GM12892 (cell line): ENCODE measurements around the gene VDAC1.
A peak's percentile ranks its signal among the peaks of the same experiment; 100 is the strongest.
"Not testable (repeated sequence)": the region's sequence is repeated elsewhere in the genome, so short reads cannot be mapped to it uniquely, and the experiment has no call there.

Experiments used
- DNase-seq: peaks from one replicate; pipeline ENCODE4 v3.0.0; 2011; ENCODE audit not compliant: insufficient read length
- FAIRE-seq: peaks from 2 replicates; lab custom pipeline; 2011; peaks lifted over from hg19 to GRCh38; lab: Jason Lieb, UNC
- POLR2A ChIP-seq: IDR thresholded peaks from 2 replicates; pipeline ENCODE4 v1.6.1; 2011; ENCODE audit warnings: low read depth, low read length, control low read depth
- POLR2AphosphoS5 ChIP-seq: IDR thresholded peaks from 2 replicates; pipeline ENCODE4 v1.6.1; 2011; ENCODE audit warnings: low read depth, low read length, control low read depth
- TAF1 ChIP-seq: IDR thresholded peaks from 2 replicates; pipeline ENCODE4 v1.6.1; 2011; ENCODE audit warnings: low read depth, mild to moderate bottlenecking, control low read depth, low read length, borderline replicate concordance

VDAC1 gene

GRCh38 chr5:134038138-134038537, 33.4 kb upstream of the VDAC1 start:
- FAIRE-seq (no peak), DNase-seq (no peak)

GRCh38 chr5:134037160-134037559, 32.4 kb upstream of the VDAC1 start:
- TF ChIP-seq POLR2A (no peak), TAF1 (no peak), POLR2AphosphoS5 (no peak)
- FAIRE-seq (no peak), DNase-seq (no peak)

More at GRCh38 chr5:134038138-134038537, 33.4 kb upstream of the VDAC1 start:
- TF ChIP-seq POLR2AphosphoS5 = no peak
- TF ChIP-seq POLR2A = no peak
- no peak for TF ChIP-seq TAF1

GRCh38 chr5:134034326-134034725, 29.6 kb upstream of the VDAC1 start:
- no peak for TF ChIP-seq POLR2A
- TF ChIP-seq POLR2AphosphoS5 = no peak
- TF ChIP-seq TAF1 = no peak
- no peak for FAIRE-seq
- DNase-seq = no peak

DNA sequence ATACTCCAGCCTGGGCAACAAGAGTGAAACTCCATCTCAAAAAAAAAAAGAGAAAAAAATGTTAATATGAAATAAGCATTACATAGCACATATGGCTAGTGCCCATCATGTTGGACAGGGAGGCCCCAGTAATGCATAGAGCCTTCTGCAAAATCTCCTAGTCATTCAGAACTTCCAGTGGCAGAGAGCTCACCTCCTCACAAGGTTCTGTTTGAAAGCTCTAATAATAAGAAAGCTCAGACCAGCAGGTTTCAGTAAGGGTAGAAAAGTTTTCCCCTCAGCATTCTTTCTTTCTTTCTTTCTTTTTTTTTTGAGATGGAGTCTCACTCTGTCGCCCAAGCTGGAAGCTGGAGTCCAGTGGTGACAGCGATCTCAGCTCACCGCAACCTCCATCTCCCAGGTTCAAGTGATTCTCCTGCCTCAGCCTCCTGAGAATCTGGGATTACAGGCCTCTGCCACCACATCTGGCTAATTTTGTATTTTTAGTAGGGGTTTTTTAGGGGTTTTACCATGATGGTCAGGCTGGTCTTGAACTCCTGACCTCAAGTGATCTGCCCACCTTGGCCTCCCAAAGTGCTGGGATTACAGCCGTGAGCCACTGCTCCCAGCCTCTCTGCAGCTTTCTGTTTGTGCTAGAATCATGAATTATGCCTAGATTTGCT, 25.7 kb upstream of the VDAC1 start:
- not testable (repeated sequence) for FAIRE-seq, DNase-seq

DNA sequence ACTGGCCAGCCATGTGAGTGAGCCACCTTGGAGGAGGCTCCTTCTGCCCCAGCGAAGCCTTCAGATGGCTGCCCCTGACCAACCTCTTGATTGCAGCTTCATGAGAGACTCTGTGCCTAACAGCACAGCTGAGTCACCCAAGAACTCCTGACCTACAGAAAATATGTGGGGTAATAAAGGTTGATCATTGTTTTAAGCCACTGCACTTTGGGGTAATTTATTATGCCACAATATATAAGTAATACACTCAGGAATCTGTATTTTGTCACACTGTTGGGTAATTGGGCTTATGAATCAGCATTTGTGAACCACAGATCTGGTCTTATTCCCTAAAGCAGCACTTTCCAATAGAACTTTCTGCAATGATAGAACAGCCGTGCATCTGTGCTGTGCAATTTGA, 24.4 kb upstream of the VDAC1 start:
- no peak for FAIRE-seq
- TF ChIP-seq POLR2A (no peak), POLR2AphosphoS5 (no peak), TAF1 (no peak)
- no peak for DNase-seq

DNA sequence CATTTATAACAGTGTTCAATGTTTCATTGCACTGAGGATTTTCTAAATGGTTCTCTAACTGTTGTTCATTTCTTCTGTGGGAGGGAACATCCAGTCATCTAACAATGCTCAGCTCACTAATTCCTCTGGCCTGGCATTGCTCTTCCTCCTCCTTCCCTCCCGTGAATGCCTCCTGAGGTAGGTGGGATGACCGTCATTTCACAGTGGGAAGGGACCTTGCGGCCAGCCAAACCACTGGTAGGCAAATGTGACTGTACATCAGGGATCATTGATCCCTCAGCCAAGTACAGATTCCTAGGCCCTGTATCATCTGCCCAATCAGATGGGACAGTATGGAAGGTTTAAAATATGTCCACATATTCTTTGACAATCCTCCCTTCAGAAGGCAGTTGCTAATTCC, 23.7 kb upstream of the VDAC1 start:
- DNase-seq (no peak), FAIRE-seq (no peak)
- TF ChIP-seq POLR2AphosphoS5 = no peak
- no peak for TF ChIP-seq TAF1
- no peak for TF ChIP-seq POLR2A

- no peak for DNase-seq
- no peak for TF ChIP-seq POLR2A
- TF ChIP-seq TAF1 = no peak
- TF ChIP-seq POLR2AphosphoS5 = no peak
- FAIRE-seq = no peak
Observed at GRCh38 chr5:134027288-134027615, 22.5 kb upstream of the VDAC1 start.

GRCh38 chr5:134026521-134027287, 21.9 kb upstream of the VDAC1 start:
- DNase-seq = peak; percentile 63
- TF ChIP-seq POLR2A (no peak), TAF1 (no peak), POLR2AphosphoS5 (no peak)
- FAIRE-seq = peak; percentile 79

GRCh38 chr5:134025786-134026185, 21.0 kb upstream of the VDAC1 start:
- FAIRE-seq (no peak), DNase-seq (no peak)
- no peak for TF ChIP-seq POLR2AphosphoS5
- TF ChIP-seq POLR2A = no peak
- TF ChIP-seq TAF1 = no peak

GRCh38 chr5:134024811-134025210, 20.0 kb upstream of the VDAC1 start:
- TF ChIP-seq POLR2AphosphoS5 (no peak), POLR2A (no peak), TAF1 (no peak)
- FAIRE-seq (no peak), DNase-seq (no peak)

DNA sequence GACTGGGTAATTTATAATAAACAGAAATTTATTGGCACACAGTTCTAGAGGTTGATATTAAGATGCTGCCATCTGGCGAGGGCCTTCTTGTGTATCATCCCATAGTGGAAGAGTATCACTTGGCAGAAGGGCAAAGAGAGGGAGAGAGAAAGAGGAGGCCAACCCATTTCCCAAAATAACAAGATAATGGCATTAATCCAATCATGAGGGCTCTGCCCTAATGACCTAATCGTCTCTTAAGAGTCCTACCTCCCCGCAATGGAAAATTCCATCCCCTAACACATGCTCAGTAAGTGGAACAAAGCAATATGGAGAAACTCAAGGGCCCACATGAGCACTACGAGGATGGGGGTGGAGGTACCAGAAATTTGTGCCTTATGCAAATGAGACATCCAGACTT, 17.6 kb upstream of the VDAC1 start:
- no peak for FAIRE-seq
- TF ChIP-seq TAF1 (no peak), POLR2A (no peak), POLR2AphosphoS5 (no peak)
- no peak for DNase-seq

- DNase-seq (no peak), FAIRE-seq (no peak)
- TF ChIP-seq POLR2AphosphoS5 = no peak
- TF ChIP-seq TAF1 = no peak
- no peak for TF ChIP-seq POLR2A
Observed at GRCh38 chr5:134020188-134020587, 15.4 kb upstream of the VDAC1 start.

- DNase-seq (no peak), FAIRE-seq (no peak)
- TF ChIP-seq TAF1 (no peak), POLR2AphosphoS5 (no peak), POLR2A (no peak)
Observed at GRCh38 chr5:134019636-134020035, 14.9 kb upstream of the VDAC1 start.

GRCh38 chr5:134018986-134019316, 14.2 kb upstream of the VDAC1 start:
- FAIRE-seq = no peak
- TF ChIP-seq TAF1 (no peak), POLR2A (no peak), POLR2AphosphoS5 (no peak)

More at GRCh38 chr5:134018986-134019316, 14.2 kb upstream of the VDAC1 start:
- no peak for DNase-seq
